SIG-M5 treated with dmso at 0.1 percent for 504 hours (cell line): Measurements from ENCODE around the gene CLDN1.

ENCODE experiments used
- DNase-seq: peaks from one replicate; lab custom pipeline; 2025; ENCODE audit not compliant: unreplicated experiment; lab: John Stamatoyannopoulos, UW

The CLDN1 gene

DNA sequence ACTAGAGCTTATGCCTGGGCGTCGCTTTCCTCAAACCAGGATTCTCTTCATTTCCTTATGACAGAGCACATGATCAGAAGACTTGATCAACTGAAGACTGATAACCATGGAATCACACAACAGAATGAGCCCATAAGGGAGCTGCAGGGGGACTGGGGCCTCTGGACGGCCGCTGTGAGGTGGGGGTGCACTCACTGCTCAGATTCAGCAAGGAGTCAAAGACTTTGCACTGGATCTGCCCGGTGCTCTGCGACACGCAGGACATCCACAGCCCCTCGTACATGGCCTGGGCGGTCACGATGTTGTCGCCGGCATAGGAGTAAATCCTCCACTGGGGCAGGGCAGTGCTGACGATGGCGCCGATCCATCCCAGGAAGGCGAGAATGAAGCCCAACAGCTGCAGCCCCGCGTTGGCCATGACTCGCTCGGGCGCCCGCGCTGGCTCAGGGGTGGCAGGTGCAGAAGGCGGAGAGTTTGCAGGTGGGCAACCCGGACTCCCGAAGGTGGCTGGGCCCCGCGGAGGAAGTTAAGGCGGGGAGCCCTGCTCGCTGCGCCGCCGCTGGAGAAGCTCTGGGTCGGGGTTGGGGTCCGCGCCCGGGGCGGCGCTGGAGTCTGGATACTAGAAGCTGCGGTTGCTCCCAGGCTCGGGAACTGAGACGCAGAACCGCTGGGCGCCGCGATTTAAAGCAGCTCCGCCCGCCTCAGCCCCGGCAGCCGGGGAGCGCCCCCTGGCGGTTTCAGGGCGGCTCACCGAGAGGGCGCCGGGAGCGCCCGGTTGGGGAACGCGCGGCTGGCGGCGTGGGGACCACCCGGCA lies at the start of gene CLDN1:
TSS of gene CLDN1 (minus strand) at position 658 of the 815 bp plus-strand sequence. CDS start at position 418, 240 bp downstream.
- peak; percentile 45 for DNase-seq

GRCh38 chr3:190371152-190371551 lies 48.9 kb upstream of the CLDN1 start:
- DNase-seq = no peak

GRCh38 chr3:190370369-190370768 lies 48.1 kb upstream of the CLDN1 start:
- no peak for DNase-seq

DNA sequence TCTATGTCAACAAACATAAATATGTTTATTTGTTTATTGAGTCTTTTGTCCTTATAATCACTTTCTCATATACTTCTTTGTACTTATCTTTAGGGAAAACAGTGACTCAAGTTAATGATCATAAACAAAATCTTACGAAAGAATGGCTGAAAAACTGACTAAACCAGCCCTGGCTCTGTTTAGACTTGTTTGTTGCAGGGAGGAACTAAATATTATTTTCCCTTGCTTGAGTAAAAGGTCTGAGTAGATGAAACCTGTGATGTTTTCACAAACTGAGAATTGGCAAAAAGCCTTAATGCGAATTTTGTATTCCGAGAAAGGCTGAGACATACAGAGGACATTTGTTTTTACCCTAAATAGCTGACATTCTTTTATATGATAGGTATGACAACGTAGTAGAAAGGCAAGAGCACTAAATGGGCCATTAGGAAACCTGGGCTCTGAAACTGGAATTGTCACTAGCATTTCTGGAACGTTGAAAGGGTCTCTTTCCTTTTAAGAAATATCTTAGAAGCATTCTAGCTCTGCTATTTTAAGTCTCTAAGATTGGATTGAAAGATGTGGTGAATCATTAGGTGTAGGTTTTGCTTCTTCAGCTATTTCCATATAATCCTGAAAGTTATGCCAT lies 47.5 kb upstream of the CLDN1 start:
- no peak for DNase-seq

DNA sequence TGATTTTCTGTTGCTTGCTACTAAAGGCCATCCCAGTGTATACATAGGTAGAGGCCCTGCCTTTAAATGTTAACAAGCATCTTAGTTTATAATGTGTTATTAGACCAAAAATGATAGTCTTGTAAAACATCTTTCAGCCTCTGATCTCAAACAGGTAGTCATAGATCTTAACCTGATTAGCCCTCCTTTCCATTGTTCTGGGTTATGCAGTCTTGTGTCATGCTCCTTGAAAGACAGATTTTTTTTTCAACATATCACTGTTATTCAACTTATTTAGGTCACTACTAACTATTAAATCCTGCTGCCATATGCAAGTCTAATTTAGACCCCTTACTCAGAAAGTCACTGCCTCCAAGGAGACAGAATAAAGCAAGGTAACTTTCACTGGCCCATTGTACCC lies 46.6 kb upstream of the CLDN1 start:
- DNase-seq = no peak

DNA sequence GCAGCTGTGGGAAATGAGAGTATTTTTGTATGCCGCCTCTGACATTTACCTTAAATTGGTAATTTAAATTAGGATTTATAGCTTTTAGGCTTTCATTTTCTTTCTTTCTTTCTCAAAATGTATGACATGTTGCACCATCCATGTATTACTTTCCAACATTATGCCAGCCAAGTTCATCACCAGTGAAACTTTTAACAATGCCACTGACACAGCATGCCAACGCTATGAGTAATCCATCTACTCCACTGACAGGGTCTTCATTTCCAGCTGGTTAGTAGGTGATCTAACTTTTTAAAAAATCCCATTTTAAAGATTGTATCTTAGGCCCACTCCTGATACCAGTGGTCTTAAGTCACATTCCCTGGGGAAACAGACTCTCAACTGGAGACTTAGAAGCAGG lies 43.9 kb upstream of the CLDN1 start:
- DNase-seq = no peak

- no peak for DNase-seq
Observed at GRCh38 chr3:190362258-190362657, 40.0 kb upstream of the CLDN1 start.

DNA sequence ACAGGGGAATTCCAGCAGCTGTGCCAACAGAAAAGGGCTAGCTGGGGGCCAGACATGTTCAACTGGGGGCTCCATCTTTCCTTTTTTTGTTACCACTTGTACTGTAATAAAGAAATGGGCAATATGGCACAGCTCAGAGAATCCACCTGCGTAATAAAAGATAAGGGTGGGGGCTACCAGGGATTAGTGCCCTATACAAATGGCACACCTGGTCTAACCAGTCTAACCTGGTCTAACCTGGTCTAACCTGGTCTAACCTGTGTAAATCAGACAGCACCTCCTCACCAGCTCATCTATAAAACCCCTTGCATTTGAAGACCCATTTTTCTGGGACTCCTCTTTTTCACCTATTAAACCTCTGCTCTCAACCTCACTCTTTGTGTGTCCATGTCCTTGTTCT lies 39.5 kb upstream of the CLDN1 start:
- no peak for DNase-seq

DNA sequence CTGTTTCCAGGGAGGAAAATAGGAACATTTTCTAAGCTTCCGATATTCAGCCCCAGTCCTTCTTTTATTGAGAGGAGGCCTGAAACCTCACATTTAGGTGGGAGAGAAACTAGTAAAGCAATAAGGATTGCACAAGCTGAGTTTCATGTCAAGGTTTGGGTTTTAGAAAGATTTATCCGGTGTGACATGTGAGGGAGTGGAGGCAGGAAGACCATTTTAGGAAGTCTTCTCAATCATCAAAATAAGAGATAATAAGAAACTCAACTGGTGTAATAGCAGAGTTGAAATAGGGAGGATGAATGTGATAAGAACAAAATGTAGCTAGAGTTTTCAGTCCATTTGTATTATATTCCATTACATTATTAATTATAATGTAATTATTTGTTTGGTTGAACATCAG lies 38.0 kb upstream of the CLDN1 start:
- no peak for DNase-seq

- no peak for DNase-seq
Observed at GRCh38 chr3:190359813-190360212, 37.6 kb upstream of the CLDN1 start.

- no peak for DNase-seq
Observed at GRCh38 chr3:190357468-190357867, 35.2 kb upstream of the CLDN1 start.

DNA sequence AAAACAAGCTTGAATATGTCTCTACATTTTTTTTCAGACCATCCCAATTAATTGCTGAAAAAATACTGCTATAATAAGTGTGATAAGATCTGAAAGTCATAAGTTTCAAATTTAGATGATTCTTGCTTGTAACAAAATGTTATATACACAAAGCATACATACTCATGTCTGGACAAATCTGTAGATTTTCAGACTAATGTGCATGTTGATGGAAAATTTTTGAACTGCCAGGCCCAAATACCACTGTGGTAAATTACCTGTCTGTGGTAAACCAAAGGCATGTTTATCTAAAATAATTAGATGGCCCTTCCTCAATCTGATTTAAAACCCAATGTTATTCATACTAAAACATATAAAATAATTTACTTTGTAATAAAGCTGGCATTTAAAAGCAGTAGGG lies 34.0 kb upstream of the CLDN1 start:
- no peak for DNase-seq

GRCh38 chr3:190352861-190353457 lies 30.7 kb upstream of the CLDN1 start:
- DNase-seq = no peak

GRCh38 chr3:190346541-190346940 lies 24.3 kb upstream of the CLDN1 start:
- DNase-seq = no peak

DNA sequence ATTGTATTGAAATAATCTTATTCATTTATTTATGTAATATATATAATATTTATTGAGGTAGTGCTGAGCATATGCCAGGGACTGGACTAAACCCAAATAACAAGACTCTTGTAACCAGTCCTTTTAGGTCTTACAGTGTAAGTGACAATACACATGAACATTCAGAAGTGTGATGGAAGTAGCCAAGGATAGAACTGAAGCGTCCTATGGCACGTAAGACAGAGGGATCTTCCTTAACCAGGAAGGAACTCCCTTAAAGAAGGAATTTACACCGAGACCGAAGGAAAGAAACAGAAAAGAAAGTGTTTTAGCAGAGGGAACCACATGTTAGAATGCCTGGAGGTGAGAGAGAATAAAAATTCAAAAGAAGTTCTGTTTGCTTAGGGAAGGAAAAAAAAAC lies 23.6 kb upstream of the CLDN1 start:
- DNase-seq = no peak

DNA sequence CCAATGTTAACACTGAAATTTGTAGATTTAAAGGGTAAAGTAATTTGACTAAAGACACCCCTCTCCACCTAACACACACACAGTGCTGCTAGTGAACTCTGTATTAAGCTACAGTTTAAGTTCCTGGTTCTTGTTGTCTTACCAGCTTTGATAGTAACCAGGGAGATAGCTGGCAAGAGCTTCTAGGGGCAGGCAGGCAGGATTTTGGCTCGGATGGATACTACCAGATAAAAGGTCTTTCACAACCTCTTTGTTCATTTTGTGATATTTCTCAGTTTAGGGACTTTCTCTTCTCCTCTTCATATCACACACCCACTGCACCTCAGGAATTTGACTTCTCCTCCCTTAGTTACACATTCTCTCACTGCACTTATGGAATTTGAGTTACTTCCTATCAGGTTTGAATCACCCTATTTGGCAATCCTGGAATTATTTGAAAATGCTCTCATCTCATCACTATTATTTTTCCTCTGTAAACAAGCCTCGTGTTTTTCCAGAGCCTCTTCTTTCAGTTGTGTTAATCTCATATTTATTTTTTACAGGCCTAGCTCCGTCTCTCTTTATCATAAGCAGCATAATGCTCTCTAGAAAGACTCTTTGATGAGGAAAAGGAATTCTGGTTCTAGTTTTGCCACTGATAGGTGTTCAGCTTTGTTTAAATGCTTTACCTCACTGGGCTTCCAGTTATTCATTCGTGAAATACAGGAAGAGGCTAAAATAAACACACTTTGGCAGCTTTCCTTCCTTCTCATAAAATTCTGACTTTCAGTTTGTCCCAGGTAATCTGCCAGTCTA lies 23.0 kb upstream of the CLDN1 start:
- no peak for DNase-seq

DNA sequence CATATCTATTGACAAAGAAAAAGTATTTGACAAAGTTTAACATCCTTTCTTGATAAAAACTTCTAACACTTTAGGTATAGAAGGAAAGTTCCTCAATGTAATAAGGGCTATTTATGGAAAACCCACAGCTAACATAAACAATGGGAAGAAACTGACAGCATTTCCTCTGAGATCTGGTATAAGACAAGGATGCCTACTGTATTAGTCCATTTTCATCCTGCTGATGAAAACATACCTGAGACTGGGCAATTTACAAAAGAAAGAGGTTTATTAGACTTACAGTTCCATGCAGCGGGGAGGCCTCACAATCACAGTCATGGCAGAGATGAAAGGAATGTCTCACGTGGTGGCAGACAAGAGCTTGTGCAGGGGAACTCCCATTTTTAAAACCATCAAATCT lies 17.8 kb upstream of the CLDN1 start:
- DNase-seq = no peak

DNA sequence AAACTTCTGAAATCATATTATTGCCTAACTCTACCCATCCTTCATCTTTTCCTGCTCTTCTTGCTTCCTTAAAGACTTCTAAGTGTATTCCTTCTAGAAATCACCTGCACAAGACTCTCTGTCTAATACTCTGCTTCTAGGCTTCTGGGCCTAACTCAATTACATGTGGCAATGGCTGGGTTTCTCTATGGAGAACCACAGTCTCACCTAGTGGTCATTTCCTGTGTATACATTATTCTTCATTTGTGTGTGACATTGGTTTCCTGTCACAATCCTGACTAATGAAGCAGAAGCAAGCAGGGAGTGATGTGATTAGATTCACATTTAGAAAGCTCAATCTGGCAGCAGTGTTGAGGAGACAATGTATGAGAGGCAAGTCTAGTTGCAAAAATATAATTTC lies 16.9 kb upstream of the CLDN1 start:
- DNase-seq = no peak

GRCh38 chr3:190338717-190339116 lies 16.5 kb upstream of the CLDN1 start:
- no peak for DNase-seq

- no peak for DNase-seq
Observed at GRCh38 chr3:190337301-190337700, 15.1 kb upstream of the CLDN1 start.

- no peak for DNase-seq
Observed at GRCh38 chr3:190336516-190337189, 14.4 kb upstream of the CLDN1 start.
